ENCODE results near the gene ZNF778.
A peak's percentile ranks its signal among the peaks of the same experiment; 100 is the strongest.

The ZNF778 gene

GRCh38 chr16:89217388-89218191, at the start of gene ZNF778:
TSS of gene ZNF778 (plus strand) at chr16:89217703. CDS start at chr16:89221128, 3,425 bp downstream.
- peak; percentile 75 for DNase-seq (ENCODE audit: low read depth)

GRCh38 chr16:89168381-89169189, 48.9 kb upstream of the ZNF778 start:
- no peak for DNase-seq (ENCODE audit: low read depth)

GRCh38 chr16:89169778-89170177, 47.7 kb upstream of the ZNF778 start:
- no peak for DNase-seq (ENCODE audit: low read depth)

GRCh38 chr16:89170346-89171215, 46.9 kb upstream of the ZNF778 start:
- no peak for DNase-seq (ENCODE audit: low read depth)

- peak; percentile 93 for DNase-seq (ENCODE audit: low read depth)
These were observed 46.0 kb upstream of the ZNF778 start, which contains the start of gene CDH15 for GRCh38 chr16:89171216-89172170. TSS of gene CDH15 (plus strand) at chr16:89171748. CDS start at chr16:89171832, 84 bp downstream.

GRCh38 chr16:89172171-89172527, 45.4 kb upstream of the ZNF778 start:
- no peak for DNase-seq (ENCODE audit: low read depth)

- DNase-seq (ENCODE audit: low read depth), result no peak
These were observed 44.9 kb upstream of the ZNF778 start for GRCh38 chr16:89172528-89173173.

GRCh38 chr16:89173174-89173921, 44.2 kb upstream of the ZNF778 start:
- no peak for DNase-seq (ENCODE audit: low read depth)

- DNase-seq (ENCODE audit: low read depth), result no peak
These were observed 43.3 kb upstream of the ZNF778 start for GRCh38 chr16:89174055-89174827.

- no peak for DNase-seq (ENCODE audit: low read depth)
These were observed 42.6 kb upstream of the ZNF778 start for GRCh38 chr16:89174877-89175276.

GRCh38 chr16:89175280-89176146, 42.0 kb upstream of the ZNF778 start:
- DNase-seq (ENCODE audit: low read depth), result no peak

- DNase-seq (ENCODE audit: low read depth), result no peak
These were observed 41.3 kb upstream of the ZNF778 start for GRCh38 chr16:89176147-89176690.

- DNase-seq (ENCODE audit: low read depth), result no peak
These were observed 40.8 kb upstream of the ZNF778 start for GRCh38 chr16:89176717-89177116.

GRCh38 chr16:89177501-89177900, 40.0 kb upstream of the ZNF778 start:
- no peak for DNase-seq (ENCODE audit: low read depth)

- DNase-seq (ENCODE audit: low read depth), result no peak
These were observed 38.9 kb upstream of the ZNF778 start for GRCh38 chr16:89178453-89179147.

GRCh38 chr16:89179148-89179484, 38.4 kb upstream of the ZNF778 start:
- no peak for DNase-seq (ENCODE audit: low read depth)

GRCh38 chr16:89179656-89180315, 37.7 kb upstream of the ZNF778 start:
- DNase-seq (ENCODE audit: low read depth), result no peak

All from T-helper 22 cell (primary cell).